HEK293 (cell line): ENCODE measurements around the gene SEMA4B.

Source experiments
- CTCF ChIA-PET: fragments of 350-600 bp; formaldehyde crosslinking; extraction: SDS; loops from one replicate; lab custom pipeline; 2021; ENCODE audit warnings: antibody characterized with exemption; lab: Yijun Ruan, JAX
- POLR2A ChIA-PET: fragments of 300-600 bp; formaldehyde crosslinking; extraction: SDS; loops from one replicate; lab custom pipeline; 2020; ENCODE audit warnings: antibody characterized with exemption, inconsistent platforms; lab: Yijun Ruan, JAX
- H3K27ac ChIP-seq: fragments of 200-500 bp; sonication (Bioruptor generic); 2 replicates; pipeline ENCODE4 v1.5.1; 2014; ENCODE audit warnings: low read depth, low read length, control low read depth, inconsistent platforms; ENCODE audit errors: extremely low read depth
- H3K36me3 ChIP-seq, 2 experiments: fragments of 200-500 bp in 1 of 2; sonication (Bioruptor generic) in 1 of 2; 1 replicate in 1 of 2; 2 replicates in 1 of 2; pipeline ENCODE4 v1.5.1; 2014 to 2017; ENCODE audit warnings: inconsistent platforms in 2 of 2, low read length in 2 of 2; ENCODE audit not compliant: control insufficient read depth in 2 of 2, insufficient read depth in 1 of 2
- H3K4me1 ChIP-seq: fragments of 200-500 bp; sonication (Bioruptor generic); 2 replicates; pipeline ENCODE4 v1.5.1; 2014; ENCODE audit warnings: mild to moderate bottlenecking, low read length, inconsistent platforms; ENCODE audit not compliant: control insufficient read depth, insufficient read depth
- H3K4me3 ChIP-seq: 2 replicates; pipeline ENCODE4 v1.5.1; 2011; ENCODE audit warnings: low read depth, mild to moderate bottlenecking, control low read depth, low read length, moderate library complexity
- H3K9me3 ChIP-seq: fragments of 200-500 bp; sonication (Bioruptor generic); 2 replicates; pipeline ENCODE4 v1.5.1; 2014; ENCODE audit warnings: low read depth, low read length, inconsistent platforms; ENCODE audit not compliant: control insufficient read depth, insufficient read depth
- ATF2 ChIP-seq: fragments of 450-650 bp; formaldehyde crosslinking; IDR thresholded peaks from 2 replicates; pipeline ENCODE4 v1.5.1; 2016; ENCODE audit warnings: missing biosample characterization, missing genetic modification characterization, low read depth
- KLF7 ChIP-seq: fragments of 450-650 bp; formaldehyde crosslinking; IDR thresholded peaks from 2 replicates; pipeline ENCODE4 v1.5.1; 2016; ENCODE audit warnings: missing biosample characterization, missing genetic modification characterization, borderline replicate concordance
- KLF8 ChIP-seq: fragments of 450-650 bp; formaldehyde crosslinking; IDR thresholded peaks from 2 replicates; pipeline ENCODE4 v1.5.1; 2016; ENCODE audit warnings: missing biosample characterization, missing genetic modification characterization
- SCRT2 ChIP-seq: fragments of 450-650 bp; formaldehyde crosslinking; IDR thresholded peaks from 2 replicates; pipeline ENCODE4 v1.5.1; 2016; ENCODE audit warnings: missing biosample characterization, missing genetic modification characterization
- TRIM28 ChIP-seq: IDR thresholded peaks from 2 replicates; pipeline ENCODE4 v1.6.1; 2011; ENCODE audit warnings: low read length, control low read depth, borderline replicate concordance
- ZNF10 ChIP-seq: fragments of 450-650 bp; formaldehyde crosslinking; IDR thresholded peaks from 2 replicates; pipeline ENCODE4 v1.5.1; 2017; ENCODE audit warnings: missing biosample characterization, missing genetic modification characterization
- ZNF362 ChIP-seq: fragments of 450-650 bp; formaldehyde crosslinking; IDR thresholded peaks from 2 replicates; pipeline ENCODE4 v1.5.1; 2016; ENCODE audit warnings: missing biosample characterization, missing genetic modification characterization
- ZNF426 ChIP-seq: fragments of 450-650 bp; formaldehyde crosslinking; IDR thresholded peaks from 2 replicates; pipeline ENCODE4 v1.5.1; 2017; ENCODE audit warnings: missing biosample characterization, missing genetic modification characterization, mild to moderate bottlenecking, inconsistent platforms, moderate library complexity
- ZNF600 ChIP-seq: fragments of 450-650 bp; formaldehyde crosslinking; IDR thresholded peaks from 2 replicates; pipeline ENCODE4 v1.5.1; 2016; ENCODE audit warnings: missing biosample characterization, missing genetic modification characterization
- ZNF610 ChIP-seq: fragments of 450-650 bp; formaldehyde crosslinking; IDR thresholded peaks from 2 replicates; pipeline ENCODE4 v1.5.1; 2016; ENCODE audit warnings: missing biosample characterization, missing genetic modification characterization, borderline replicate concordance
- ZNF623 ChIP-seq: fragments of 450-650 bp; formaldehyde crosslinking; IDR thresholded peaks from 2 replicates; pipeline ENCODE4 v1.5.1; 2016; ENCODE audit warnings: missing biosample characterization, missing genetic modification characterization
- ZNF645 ChIP-seq: fragments of 450-650 bp; formaldehyde crosslinking; IDR thresholded peaks from 2 replicates; pipeline ENCODE4; 2016; ENCODE audit warnings: missing biosample characterization, missing genetic modification characterization
- ZSCAN4 ChIP-seq: fragments of 450-650 bp; formaldehyde crosslinking; IDR thresholded peaks from 2 replicates; pipeline ENCODE4 v1.5.1; 2017; ENCODE audit warnings: missing biosample characterization, missing genetic modification characterization
- TF ChIP-seq, protein P1 (sequence below): fragments of 450-650 bp; formaldehyde crosslinking; IDR thresholded peaks from 2 replicates; pipeline ENCODE4 v1.5.0; 2017; ENCODE audit warnings: missing biosample characterization, missing genetic modification characterization, borderline replicate concordance
- TF ChIP-seq, protein P2 (sequence below): fragments of 450-650 bp; formaldehyde crosslinking; IDR thresholded peaks from 2 replicates; pipeline ENCODE4 v1.5.1; 2016; ENCODE audit warnings: missing biosample characterization, missing genetic modification characterization

Gene SEMA4B

GRCh38 chr15:90214553-90215196, 13.5 kb downstream of the SEMA4B start:
- Histone ChIP-seq H3K4me3 (no peak overlapping the region), H3K27ac (no peak overlapping the region), H3K9me3 (no peaks in the 10 kb centered on the region), H3K36me3 (peaks cover 0 to 3% of the 10 kb centered on the region in 2 experiments; a peak in 2 of 3 replicates), H3K4me1 (peaks cover 12% of the 10 kb centered on the region)
- TF ChIP-seq ZNF426 (tag by site-specific recombination) (no peak), ZNF645 (tag by site-specific recombination) (no peak), KLF8 (tag by site-specific recombination) (0 out of 2 replicates have a peak, but pooled peaks have one; percentile 6), SCRT2 (tag by site-specific recombination) (peak; percentile 71), KLF7 (no peak), ZNF600 (peak; percentile 50; the same call in 1 of the 2 replicates), ZNF610 (tag by site-specific recombination) (no peak), ZNF362 (tag by site-specific recombination) (0 out of 2 replicates have a peak, but pooled peaks have one; percentile 28)
- TF ChIP-seq, protein P1, sequence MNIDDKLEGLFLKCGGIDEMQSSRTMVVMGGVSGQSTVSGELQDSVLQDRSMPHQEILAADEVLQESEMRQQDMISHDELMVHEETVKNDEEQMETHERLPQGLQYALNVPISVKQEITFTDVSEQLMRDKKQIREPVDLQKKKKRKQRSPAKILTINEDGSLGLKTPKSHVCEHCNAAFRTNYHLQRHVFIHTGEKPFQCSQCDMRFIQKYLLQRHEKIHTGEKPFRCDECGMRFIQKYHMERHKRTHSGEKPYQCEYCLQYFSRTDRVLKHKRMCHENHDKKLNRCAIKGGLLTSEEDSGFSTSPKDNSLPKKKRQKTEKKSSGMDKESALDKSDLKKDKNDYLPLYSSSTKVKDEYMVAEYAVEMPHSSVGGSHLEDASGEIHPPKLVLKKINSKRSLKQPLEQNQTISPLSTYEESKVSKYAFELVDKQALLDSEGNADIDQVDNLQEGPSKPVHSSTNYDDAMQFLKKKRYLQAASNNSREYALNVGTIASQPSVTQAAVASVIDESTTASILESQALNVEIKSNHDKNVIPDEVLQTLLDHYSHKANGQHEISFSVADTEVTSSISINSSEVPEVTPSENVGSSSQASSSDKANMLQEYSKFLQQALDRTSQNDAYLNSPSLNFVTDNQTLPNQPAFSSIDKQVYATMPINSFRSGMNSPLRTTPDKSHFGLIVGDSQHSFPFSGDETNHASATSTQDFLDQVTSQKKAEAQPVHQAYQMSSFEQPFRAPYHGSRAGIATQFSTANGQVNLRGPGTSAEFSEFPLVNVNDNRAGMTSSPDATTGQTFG (tag by site-specific recombination) = no peak
- TF ChIP-seq, protein P2, sequence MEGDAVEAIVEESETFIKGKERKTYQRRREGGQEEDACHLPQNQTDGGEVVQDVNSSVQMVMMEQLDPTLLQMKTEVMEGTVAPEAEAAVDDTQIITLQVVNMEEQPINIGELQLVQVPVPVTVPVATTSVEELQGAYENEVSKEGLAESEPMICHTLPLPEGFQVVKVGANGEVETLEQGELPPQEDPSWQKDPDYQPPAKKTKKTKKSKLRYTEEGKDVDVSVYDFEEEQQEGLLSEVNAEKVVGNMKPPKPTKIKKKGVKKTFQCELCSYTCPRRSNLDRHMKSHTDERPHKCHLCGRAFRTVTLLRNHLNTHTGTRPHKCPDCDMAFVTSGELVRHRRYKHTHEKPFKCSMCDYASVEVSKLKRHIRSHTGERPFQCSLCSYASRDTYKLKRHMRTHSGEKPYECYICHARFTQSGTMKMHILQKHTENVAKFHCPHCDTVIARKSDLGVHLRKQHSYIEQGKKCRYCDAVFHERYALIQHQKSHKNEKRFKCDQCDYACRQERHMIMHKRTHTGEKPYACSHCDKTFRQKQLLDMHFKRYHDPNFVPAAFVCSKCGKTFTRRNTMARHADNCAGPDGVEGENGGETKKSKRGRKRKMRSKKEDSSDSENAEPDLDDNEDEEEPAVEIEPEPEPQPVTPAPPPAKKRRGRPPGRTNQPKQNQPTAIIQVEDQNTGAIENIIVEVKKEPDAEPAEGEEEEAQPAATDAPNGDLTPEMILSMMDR (tag by site-specific recombination) = 0 out of 2 replicates have a peak, but pooled peaks have one; percentile 60
- POLR2A ChIA-PET = interaction anchor here (0.6 to 2.5 kb wide), 9 partner anchors 13 to 640 kb away, joined by 3 to 14 read pairs (median 4); partner anchors contain the start of genes CIB1, GDPGP1 and SEMA4B
- CTCF ChIA-PET = interaction anchor here (0.7 to 12.1 kb wide), 14 partner anchors 9 to 739 kb away, joined by 3 to 275 read pairs (median 4); partner anchors contain the start of genes CIB1, GDPGP1 and SEMA4B

DNA sequence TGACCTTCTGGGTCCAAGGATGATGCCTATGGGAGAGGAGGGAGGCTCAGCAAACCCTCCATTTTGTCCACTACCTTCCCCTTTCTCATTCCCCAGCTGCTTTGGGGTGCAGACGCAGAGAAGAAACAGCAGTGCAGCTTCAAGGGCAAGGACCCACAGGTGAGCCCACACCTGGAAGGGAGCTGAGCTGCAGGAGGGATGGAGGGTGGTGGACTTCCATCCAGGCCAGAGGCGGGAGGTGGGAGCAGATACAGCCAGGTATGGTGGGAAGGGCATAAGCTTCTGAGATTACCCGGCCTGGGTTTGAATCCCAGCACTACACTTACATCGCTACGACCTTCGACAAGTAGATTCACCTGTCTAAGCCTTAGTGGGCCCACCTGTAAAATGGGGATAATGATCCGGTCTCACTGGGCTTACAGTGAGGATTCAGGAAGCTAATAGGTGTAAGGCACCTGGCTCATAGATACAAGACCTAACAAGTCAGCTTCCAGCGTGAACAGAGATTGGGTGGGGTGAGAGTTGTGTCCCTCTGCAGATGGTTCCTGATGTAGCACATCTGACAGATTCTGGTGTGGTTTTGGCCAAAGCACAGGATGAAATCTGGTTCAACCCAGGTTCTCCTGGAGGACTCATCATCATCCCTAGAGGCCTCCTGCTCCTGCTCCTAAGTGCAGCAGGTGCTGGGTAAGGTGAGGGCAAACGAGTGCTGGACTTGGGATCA, 16.7 kb downstream of the SEMA4B start:
- H3K36me3 ChIP-seq = peaks cover 4 to 6% of the 10 kb centered on the region in 2 experiments; a peak in 2 of 3 replicates
- no peak overlapping the region for H3K4me3 ChIP-seq
- TF ChIP-seq TRIM28 (no peak), ATF2 (tag by site-specific recombination) (no peak), ZNF10 (tag by site-specific recombination) (0 out of 2 replicates have a peak, but pooled peaks have one; percentile 35), ZNF623 (no peak), ZSCAN4 (tag by site-specific recombination) (no peak)
- CTCF ChIA-PET = interaction anchor here (0.6 to 12.1 kb wide), 9 partner anchors 9 to 1034 kb away, joined by 3 to 275 read pairs (median 4); no protein-coding TSS in a partner anchor
- peaks cover 9% of the 10 kb centered on the region for H3K4me1 ChIP-seq
- no peaks in the 10 kb centered on the region for H3K9me3 ChIP-seq
- POLR2A ChIA-PET = interaction anchor here (0.7 to 1.4 kb wide), 2 partner anchors 52 to 67 kb away, joined by 3 read pairs; no protein-coding TSS in a partner anchor
- no peak overlapping the region for H3K27ac ChIP-seq
